GM12878 (cell line): ENCODE results near the gene SLC36A2. TPM values are rescaled to one million over a fixed set of nuclear protein-coding genes. Genes with fewer than 3 reads are reported as not detected.

ENCODE experiments used
- ATAC-seq: fragments of 200-7000 bp; cut with Tn5 transposase; 3 replicates; pipeline ENCODE4 v1.9.1; 2020; ENCODE audit warnings: mild to moderate bottlenecking, moderate library complexity
- BruUV-seq: library from RNA; stranded (reverse); fragments of 400-500 nt; replicated peaks from 2 replicates; lab custom pipeline; 2021; lab: Mats Ljungman, UMichigan
- CTCF ChIA-PET: fragments of 300-600 bp; sonication (Branson Sonifier 250); formaldehyde crosslinking; extraction: SDS; loops from one replicate; lab custom pipeline; 2021; ENCODE audit warnings: inconsistent platforms; lab: Yijun Ruan, JAX
- POLR2A ChIA-PET: fragments of 350-600 bp; formaldehyde crosslinking; extraction: SDS; loops from one replicate; lab custom pipeline; 2021; ENCODE audit warnings: inconsistent platforms; lab: Charles Lee
- RAD21 ChIA-PET: fragments of 300-600 bp; sonication (Branson Sonifier 250); formaldehyde crosslinking; loops from one replicate; lab custom pipeline; 2023; ENCODE audit warnings: antibody characterized with exemption; ENCODE audit not compliant: unreplicated experiment; lab: Charles Lee
- SMC1A ChIA-PET: fragments of 300-600 bp; sonication (Branson Sonifier 250); formaldehyde crosslinking; loops from one replicate; lab custom pipeline; 2023; ENCODE audit not compliant: unreplicated experiment, uncharacterized antibody; lab: Charles Lee
- DNase-seq: peaks from one replicate; pipeline ENCODE4 v3.0.0-alpha.2; 2011; ENCODE audit warnings: low read depth, low spot score
- FAIRE-seq: peaks from 3 replicates; lab custom pipeline; 2011; peaks lifted over from hg19 to GRCh38; lab: Jason Lieb, UNC
- H2AFZ ChIP-seq: 2 replicates; pipeline ENCODE4 v1.6.0; 2011; ENCODE audit warnings: low read depth, low read length, control low read depth; ENCODE audit not compliant: control insufficient read depth
- H3K27ac ChIP-seq: 2 replicates; pipeline ENCODE4 v1.5.1; 2011; ENCODE audit warnings: control low read depth; ENCODE audit not compliant: control insufficient read depth, insufficient read depth
- H3K27me3 ChIP-seq, 2 experiments: replicated peaks in 1 of 2; 2 replicates each; pipeline versions ENCODE4 v1.6.0 to v1.6.1; 2011; ENCODE audit warnings: low read length in 1 of 2; ENCODE audit not compliant: control insufficient read depth in 2 of 2, insufficient read depth in 2 of 2
- H3K36me3 ChIP-seq, 2 experiments: 2 replicates each; pipeline ENCODE4 v1.5.1; 2011; ENCODE audit warnings: low read length in 1 of 2; ENCODE audit not compliant: control insufficient read depth in 2 of 2, insufficient read depth in 2 of 2
- H3K4me1 ChIP-seq: 2 replicates; pipeline ENCODE4 v1.6.1; 2011; ENCODE audit warnings: mild to moderate bottlenecking, low read length, moderate library complexity, mixed read lengths; ENCODE audit not compliant: control insufficient read depth, insufficient read depth
- H3K4me2 ChIP-seq: 2 replicates; pipeline ENCODE4 v1.6.0; 2011; ENCODE audit warnings: control low read depth; ENCODE audit not compliant: control insufficient read depth, insufficient read depth
- H3K4me3 ChIP-seq: fragments of 200-600 bp; sonication (generic); 2 replicates; pipeline ENCODE4 v1.5.1; 2016
- H3K79me2 ChIP-seq: 2 replicates; pipeline ENCODE4 v1.6.0; 2011; ENCODE audit warnings: low read length; ENCODE audit not compliant: control insufficient read depth, insufficient read depth
- H3K9ac ChIP-seq: 2 replicates; pipeline ENCODE4 v1.8.0; 2011; ENCODE audit warnings: low read length, control low read depth, mixed read lengths; ENCODE audit not compliant: control insufficient read depth, insufficient read depth
- H3K9me3 ChIP-seq: replicated peaks from 3 replicates; pipeline ENCODE4 v1.5.1; 2011; ENCODE audit warnings: mild to moderate bottlenecking, low read length; ENCODE audit not compliant: control insufficient read depth, insufficient read depth
- H4K20me1 ChIP-seq: 2 replicates; pipeline ENCODE4 v1.6.0; 2011; ENCODE audit not compliant: control insufficient read depth, insufficient read depth
- BHLHE40 ChIP-seq, 2 experiments: fragments of 450-650 bp in 1 of 2; IDR thresholded peaks; 2 replicates each; pipeline ENCODE4 v1.6.1; 2011 to 2017; ENCODE audit warnings: low read depth in 2 of 2, borderline replicate concordance in 1 of 2, improper control_type of control experiment in 1 of 2, low read length in 1 of 2, mild to moderate bottlenecking in 1 of 2
- CEBPB ChIP-seq, 2 experiments: fragments of 150-350 bp in 1 of 2; IDR thresholded peaks; 2 replicates each; pipeline ENCODE4 v1.6.1; 2012 to 2014; ENCODE audit warnings: low read depth in 2 of 2, low read length in 2 of 2, borderline replicate concordance in 1 of 2, inconsistent platforms in 1 of 2
- JUNB ChIP-seq: IDR thresholded peaks from 2 replicates; pipeline ENCODE4 v1.6.1; 2016; ENCODE audit warnings: antibody characterized with exemption, mild to moderate bottlenecking
- MYB ChIP-seq: fragments of 150-350 bp; IDR thresholded peaks from 2 replicates; pipeline ENCODE4 v1.6.1; 2014; ENCODE audit warnings: mild to moderate bottlenecking, low read depth, low read length, borderline replicate concordance
- PML ChIP-seq: IDR thresholded peaks from 2 replicates; pipeline ENCODE4 v1.6.1; 2012; ENCODE audit warnings: low read length, inconsistent platforms
- POLR2AphosphoS5 ChIP-seq: IDR thresholded peaks from 2 replicates; pipeline ENCODE4 v1.6.1; 2011; ENCODE audit warnings: mild to moderate bottlenecking, low read length, inconsistent platforms
- RB1 ChIP-seq: fragments of 450-650 bp; formaldehyde crosslinking; IDR thresholded peaks from 2 replicates; pipeline ENCODE4 v1.6.1; 2017; ENCODE audit warnings: mild to moderate bottlenecking, borderline replicate concordance
- SIX5 ChIP-seq: IDR thresholded peaks from 2 replicates; pipeline ENCODE4 v1.6.1; 2011; ENCODE audit warnings: mild to moderate bottlenecking, low read depth, low read length, moderate library complexity; ENCODE audit not compliant: severe bottlenecking
- SMARCA5 ChIP-seq: fragments of 450-650 bp; IDR thresholded peaks from 2 replicates; pipeline ENCODE4 v1.6.1; 2017; ENCODE audit warnings: mild to moderate bottlenecking
- SMC3 ChIP-seq: IDR thresholded peaks from 2 replicates; pipeline ENCODE4 v1.6.1; 2011; ENCODE audit warnings: low read length, improper control_type of control experiment, borderline replicate concordance
- STAT1 ChIP-seq: fragments of 450-650 bp; conservative IDR thresholded peaks from 2 replicates; pipeline ENCODE4 v1.6.1; 2014; ENCODE audit warnings: antibody characterized with exemption, mild to moderate bottlenecking
- TBL1XR1 ChIP-seq: IDR thresholded peaks from 2 replicates; pipeline ENCODE4 v1.6.1; 2012; ENCODE audit warnings: low read depth, low read length, improper control_type of control experiment
- ZNF207 ChIP-seq: fragments of 450-650 bp; IDR thresholded peaks from 2 replicates; pipeline ENCODE4 v1.6.1; 2014; ENCODE audit warnings: antibody characterized with exemption, mild to moderate bottlenecking, borderline replicate concordance
- ZNF384 ChIP-seq: IDR thresholded peaks from 2 replicates; pipeline ENCODE4 v1.6.1; 2012; ENCODE audit warnings: low read depth, mild to moderate bottlenecking, low read length, improper control_type of control experiment, borderline replicate concordance
- WGBS: methylation state at CpG from one replicate; pipeline ENCODE4 v1.1.6; 2016; ENCODE audit warnings: low lambda C conversion rate; ENCODE audit not compliant: insufficient replicate concordance, insufficient coverage; ENCODE audit errors: missing lambda C conversion rate; 5-methylcytosine and 5-hydroxymethylcytosine counted together
- in situ Hi-C: fragments of 300-500 bp; cut with MboI; formaldehyde crosslinking; loops from 9 replicates; pipeline ENCODE4 v1.14.3; 2018; ENCODE audit warnings: mixed read lengths
- intact Hi-C: fragments of 100-400 bp; cut with micrococcal nuclease; formaldehyde crosslinking; loops from one replicate; pipeline ENCODE4 v1.14.2; 2022; ENCODE audit not compliant: unreplicated experiment
- polyA plus RNA-seq, 11 experiments: library from polyadenylated mRNA; depleted of rRNA in 4 of 11; unstranded in 6 of 11; stranded (reverse) in 5 of 11; fragments of >200 nt; fragmentation: Nextera tagmentation in 4 of 11; fragmentation: Illumina TruSeq in 1 of 11; extraction: Ambion mirVana in 4 of 11; extraction: Trizol in 1 of 11; gene quantifications; 1 replicate in 1 of 11; 2 replicates in 10 of 11; pipeline versions ENCODE4 v1.2.1 to v1.2.3, GENCODE V29; 2011 to 2016; ENCODE audit warnings: inconsistent platforms in 2 of 11, missing spikeins in 2 of 11, low read depth in 1 of 11
- total RNA-seq, 4 experiments: library from RNA; depleted of rRNA in 3 of 4; stranded (reverse); fragments of >200 nt in 3 of 4; fragmentation: Illumina TruSeq in 1 of 4; extraction: Trizol in 1 of 4; gene quantifications; 2 replicates each; pipeline versions ENCODE4 v1.2.1 to v1.2.3, GENCODE V29; 2013 to 2021
- TF ChIP-seq, protein P1 (sequence below): fragments of 450-650 bp; conservative IDR thresholded peaks from 2 replicates; pipeline ENCODE4 v1.6.1; 2017; ENCODE audit warnings: mild to moderate bottlenecking, moderate library complexity
- TF ChIP-seq, protein P2 (sequence below): IDR thresholded peaks from 2 replicates; pipeline ENCODE4 v1.6.1; 2012; ENCODE audit warnings: low read length, inconsistent platforms
- TF ChIP-seq, protein P3 (sequence below): IDR thresholded peaks from 2 replicates; pipeline ENCODE4 v1.6.1; 2012; ENCODE audit warnings: low read depth, low read length, improper control_type of control experiment

SLC36A2 gene
- total and polyA plus RNA-seq, 10 of the 15 experiments (the other 5 are each of a cell fraction or from before 2014, with no cell fraction given), result not detected

DNA sequence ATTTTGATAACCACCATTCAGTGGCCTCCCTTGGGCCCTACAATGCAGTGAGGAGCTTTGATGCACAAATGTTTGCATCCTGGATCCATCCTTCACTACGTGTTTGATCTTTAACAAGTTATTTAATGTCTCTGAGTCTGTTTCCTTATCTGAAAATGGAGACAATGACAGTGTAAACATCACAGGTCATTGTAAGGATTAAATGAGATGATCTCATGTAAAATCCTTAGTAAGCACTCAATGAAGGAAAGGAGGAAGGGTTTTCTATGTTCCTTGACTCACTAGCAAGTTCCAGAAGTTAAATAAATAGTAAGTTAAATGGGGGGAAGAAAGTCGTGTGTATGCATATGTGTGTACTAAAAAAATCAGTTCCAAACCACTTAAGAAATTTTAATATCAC, 34.0 kb downstream of the SLC36A2 start:
- POLR2A ChIA-PET, result no interaction called here
- no peak overlapping the region for H3K9ac ChIP-seq
- no peak overlapping the region for H2AFZ ChIP-seq
- CTCF ChIA-PET, result interaction anchor here (0.9 to 2.2 kb wide), 6 partner anchors 15 to 261 kb away, joined by 3 to 7 read pairs (median 4); no protein-coding TSS in a partner anchor
- no TSS peak for BruUV-seq
- ATAC-seq, result no peak
- intact Hi-C loops, result loop anchor here (10.0 kb wide), 2 partner anchors 309 to 509 kb away; no protein-coding TSS in a partner anchor
- DNase-seq, result no peak
- no peak overlapping the region for H3K4me2 ChIP-seq
- no peak overlapping the region for H3K27ac ChIP-seq
- H3K9me3 ChIP-seq, result no peaks in the 10 kb centered on the region; the same call in 2 of the 3 replicates
- H3K27me3 ChIP-seq, result no peaks in the 10 kb centered on the region; a peak in 1 of 4 replicates
- RAD21 ChIA-PET, result interaction anchor here (0.9 to 1.3 kb wide), 3 partner anchors 15 to 261 kb away, joined by 3 to 5 read pairs (median 3); partner anchors contain the start of gene GM2A
- H4K20me1 ChIP-seq, result no peaks in the 10 kb centered on the region
- H3K79me2 ChIP-seq, result no peaks in the 10 kb centered on the region
- no peaks in the 10 kb centered on the region for H3K4me1 ChIP-seq
- no peak for FAIRE-seq
- TF ChIP-seq JUNB (no peak), RB1 (no peak), TBL1XR1 (no peak), PML (no peak), CEBPB (IDR thresholded peaks at IDR 0.05; ENCODE audit: borderline replicate concordance in 1 of 2, low read depth in 2 of 2, low read length in 2 of 2) (no peak), STAT1 (no peak), SMC3 (no peak), BHLHE40 (IDR thresholded peaks at IDR 0.05; ENCODE audit: borderline replicate concordance in 1 of 2, low read depth in 2 of 2, low read length in 1 of 2) (no peak), ZNF207 (no peak), ZNF384 (no peak), POLR2AphosphoS5 (no peak), MYB (no peak), SMARCA5 (no peak), SIX5 (no peak)
- TF ChIP-seq, protein P1, sequence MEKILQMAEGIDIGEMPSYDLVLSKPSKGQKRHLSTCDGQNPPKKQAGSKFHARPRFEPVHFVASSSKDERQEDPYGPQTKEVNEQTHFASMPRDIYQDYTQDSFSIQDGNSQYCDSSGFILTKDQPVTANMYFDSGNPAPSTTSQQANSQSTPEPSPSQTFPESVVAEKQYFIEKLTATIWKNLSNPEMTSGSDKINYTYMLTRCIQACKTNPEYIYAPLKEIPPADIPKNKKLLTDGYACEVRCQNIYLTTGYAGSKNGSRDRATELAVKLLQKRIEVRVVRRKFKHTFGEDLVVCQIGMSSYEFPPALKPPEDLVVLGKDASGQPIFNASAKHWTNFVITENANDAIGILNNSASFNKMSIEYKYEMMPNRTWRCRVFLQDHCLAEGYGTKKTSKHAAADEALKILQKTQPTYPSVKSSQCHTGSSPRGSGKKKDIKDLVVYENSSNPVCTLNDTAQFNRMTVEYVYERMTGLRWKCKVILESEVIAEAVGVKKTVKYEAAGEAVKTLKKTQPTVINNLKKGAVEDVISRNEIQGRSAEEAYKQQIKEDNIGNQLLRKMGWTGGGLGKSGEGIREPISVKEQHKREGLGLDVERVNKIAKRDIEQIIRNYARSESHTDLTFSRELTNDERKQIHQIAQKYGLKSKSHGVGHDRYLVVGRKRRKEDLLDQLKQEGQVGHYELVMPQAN, result no peak
- TF ChIP-seq, protein P2, sequence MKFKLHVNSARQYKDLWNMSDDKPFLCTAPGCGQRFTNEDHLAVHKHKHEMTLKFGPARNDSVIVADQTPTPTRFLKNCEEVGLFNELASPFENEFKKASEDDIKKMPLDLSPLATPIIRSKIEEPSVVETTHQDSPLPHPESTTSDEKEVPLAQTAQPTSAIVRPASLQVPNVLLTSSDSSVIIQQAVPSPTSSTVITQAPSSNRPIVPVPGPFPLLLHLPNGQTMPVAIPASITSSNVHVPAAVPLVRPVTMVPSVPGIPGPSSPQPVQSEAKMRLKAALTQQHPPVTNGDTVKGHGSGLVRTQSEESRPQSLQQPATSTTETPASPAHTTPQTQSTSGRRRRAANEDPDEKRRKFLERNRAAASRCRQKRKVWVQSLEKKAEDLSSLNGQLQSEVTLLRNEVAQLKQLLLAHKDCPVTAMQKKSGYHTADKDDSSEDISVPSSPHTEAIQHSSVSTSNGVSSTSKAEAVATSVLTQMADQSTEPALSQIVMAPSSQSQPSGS, result no peak
- TF ChIP-seq, protein P3, sequence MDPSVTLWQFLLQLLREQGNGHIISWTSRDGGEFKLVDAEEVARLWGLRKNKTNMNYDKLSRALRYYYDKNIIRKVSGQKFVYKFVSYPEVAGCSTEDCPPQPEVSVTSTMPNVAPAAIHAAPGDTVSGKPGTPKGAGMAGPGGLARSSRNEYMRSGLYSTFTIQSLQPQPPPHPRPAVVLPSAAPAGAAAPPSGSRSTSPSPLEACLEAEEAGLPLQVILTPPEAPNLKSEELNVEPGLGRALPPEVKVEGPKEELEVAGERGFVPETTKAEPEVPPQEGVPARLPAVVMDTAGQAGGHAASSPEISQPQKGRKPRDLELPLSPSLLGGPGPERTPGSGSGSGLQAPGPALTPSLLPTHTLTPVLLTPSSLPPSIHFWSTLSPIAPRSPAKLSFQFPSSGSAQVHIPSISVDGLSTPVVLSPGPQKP, result no peak
- H3K4me3 ChIP-seq, result no peak overlapping the region
- in situ Hi-C loops, result no loop called here
- 2% methylated on average over 2 of the region's 2 CpGs for WGBS
- SMC1A ChIA-PET, result interaction anchor here (1.0 to 1.6 kb wide), 3 partner anchors 13 to 1747 kb away, joined by 3 to 9 read pairs (median 7); no protein-coding TSS in a partner anchor
- no peaks in the 10 kb centered on the region for H3K36me3 ChIP-seq
